ENCODE data around the gene FAM98A.

FAM98A gene

GRCh38 chr2:33633315-33633714, 34.2 kb upstream of the FAM98A start:
- H3K4me3 Mint-ChIP-seq = no peak overlapping the region
- no peaks in the 10 kb centered on the region for H3K4me1 Mint-ChIP-seq
- TF ChIP-seq CTCF (IDR thresholded peaks at IDR 0.05; ENCODE audit: unreplicated experiment in 3 of 3) = no peak
- H3K27me3 Mint-ChIP-seq (ENCODE audit: low read depth) = no peaks in the 10 kb centered on the region
- H3K27ac Mint-ChIP-seq = no peak overlapping the region
- no peaks in the 10 kb centered on the region for H3K36me3 Mint-ChIP-seq (ENCODE audit: low read depth)
- no peaks in the 10 kb centered on the region for H3K9me3 Mint-ChIP-seq

GRCh38 chr2:33632831-33633230, 33.7 kb upstream of the FAM98A start:
- Mint-ChIP-seq H3K4me1 (no peaks in the 10 kb centered on the region), H3K9me3 (no peaks in the 10 kb centered on the region), H3K4me3 (no peak overlapping the region), H3K27ac (no peak overlapping the region), H3K27me3 (ENCODE audit: low read depth) (no peaks in the 10 kb centered on the region), H3K36me3 (ENCODE audit: low read depth) (no peaks in the 10 kb centered on the region)
- no peak for TF ChIP-seq CTCF (IDR thresholded peaks at IDR 0.05; ENCODE audit: unreplicated experiment in 3 of 3)

GRCh38 chr2:33628031-33628827, 29.1 kb upstream of the FAM98A start:
- H3K27ac Mint-ChIP-seq = no peak overlapping the region
- H3K36me3 Mint-ChIP-seq (ENCODE audit: low read depth) = no peaks in the 10 kb centered on the region
- no peak for TF ChIP-seq CTCF (IDR thresholded peaks at IDR 0.05; ENCODE audit: unreplicated experiment in 3 of 3)
- H3K4me1 Mint-ChIP-seq = no peaks in the 10 kb centered on the region
- no peaks in the 10 kb centered on the region for H3K27me3 Mint-ChIP-seq (ENCODE audit: low read depth)
- H3K9me3 Mint-ChIP-seq = no peaks in the 10 kb centered on the region
- H3K4me3 Mint-ChIP-seq = no peak overlapping the region

GRCh38 chr2:33619028-33619427, 19.9 kb upstream of the FAM98A start:
- no peak overlapping the region for H3K4me3 Mint-ChIP-seq
- H3K4me1 Mint-ChIP-seq = no peaks in the 10 kb centered on the region
- peaks cover 24% of the 10 kb centered on the region for H3K9me3 Mint-ChIP-seq
- no peak for TF ChIP-seq CTCF (IDR thresholded peaks at IDR 0.05; ENCODE audit: unreplicated experiment in 3 of 3)
- H3K27ac Mint-ChIP-seq = no peak overlapping the region
- no peaks in the 10 kb centered on the region for H3K27me3 Mint-ChIP-seq (ENCODE audit: low read depth)
- H3K36me3 Mint-ChIP-seq (ENCODE audit: low read depth) = peaks cover 17% of the 10 kb centered on the region

GRCh38 chr2:33617989-33618388, 18.9 kb upstream of the FAM98A start:
- Mint-ChIP-seq H3K36me3 (ENCODE audit: low read depth) (peaks cover 17% of the 10 kb centered on the region), H3K9me3 (peaks cover 24% of the 10 kb centered on the region), H3K27ac (peak overlapping the region; percentile 8 to 89 (median 64)), H3K4me3 (peak overlapping the region in 1 of 3 experiments; percentile 24), H3K4me1 (no peaks in the 10 kb centered on the region), H3K27me3 (ENCODE audit: low read depth) (no peaks in the 10 kb centered on the region)
- no peak for TF ChIP-seq CTCF (IDR thresholded peaks at IDR 0.05; ENCODE audit: unreplicated experiment in 3 of 3)

GRCh38 chr2:33617401-33617800, 18.3 kb upstream of the FAM98A start:
- Mint-ChIP-seq H3K4me3 (no peak overlapping the region), H3K9me3 (peaks cover 24% of the 10 kb centered on the region), H3K36me3 (ENCODE audit: low read depth) (peaks cover 17% of the 10 kb centered on the region), H3K27ac (peak overlapping the region in 1 of 3 experiments; percentile 65), H3K27me3 (ENCODE audit: low read depth) (no peaks in the 10 kb centered on the region), H3K4me1 (no peaks in the 10 kb centered on the region)
- TF ChIP-seq CTCF (IDR thresholded peaks at IDR 0.05; ENCODE audit: unreplicated experiment in 3 of 3) = no peak
